BE2C (cell line): ENCODE measurements around the gene GLIS2.

Experiments
- DNase-seq: peaks from one replicate; pipeline ENCODE4 v3.0.0-alpha.2; 2020
- H3K27me3 ChIP-seq: fragments of 250-450 bp; sonication (Bioruptor Pico); 2 replicates; pipeline ENCODE4 v1.5.1; 2020; ENCODE audit warnings: mild to moderate bottlenecking
- H3K36me3 ChIP-seq: fragments of 250-450 bp; sonication (Bioruptor Pico); 2 replicates; pipeline ENCODE4 v1.5.1; 2020; ENCODE audit warnings: mild to moderate bottlenecking
- H3K4me1 ChIP-seq: fragments of 250-450 bp; sonication (Bioruptor Pico); 2 replicates; pipeline ENCODE4 v1.5.1; 2020
- H3K4me3 ChIP-seq: 2 replicates; pipeline ENCODE4 v1.5.1; 2011; ENCODE audit warnings: low read depth, low read length
- H3K9me3 ChIP-seq: fragments of 250-450 bp; sonication (Bioruptor Pico); 2 replicates; pipeline ENCODE4 v1.5.1; 2020
- TF ChIP-seq, protein P1 (sequence below): IDR thresholded peaks from 2 replicates; pipeline ENCODE4 v1.5.1; 2012; ENCODE audit warnings: mild to moderate bottlenecking, low read depth, low read length

GLIS2 gene

DNA sequence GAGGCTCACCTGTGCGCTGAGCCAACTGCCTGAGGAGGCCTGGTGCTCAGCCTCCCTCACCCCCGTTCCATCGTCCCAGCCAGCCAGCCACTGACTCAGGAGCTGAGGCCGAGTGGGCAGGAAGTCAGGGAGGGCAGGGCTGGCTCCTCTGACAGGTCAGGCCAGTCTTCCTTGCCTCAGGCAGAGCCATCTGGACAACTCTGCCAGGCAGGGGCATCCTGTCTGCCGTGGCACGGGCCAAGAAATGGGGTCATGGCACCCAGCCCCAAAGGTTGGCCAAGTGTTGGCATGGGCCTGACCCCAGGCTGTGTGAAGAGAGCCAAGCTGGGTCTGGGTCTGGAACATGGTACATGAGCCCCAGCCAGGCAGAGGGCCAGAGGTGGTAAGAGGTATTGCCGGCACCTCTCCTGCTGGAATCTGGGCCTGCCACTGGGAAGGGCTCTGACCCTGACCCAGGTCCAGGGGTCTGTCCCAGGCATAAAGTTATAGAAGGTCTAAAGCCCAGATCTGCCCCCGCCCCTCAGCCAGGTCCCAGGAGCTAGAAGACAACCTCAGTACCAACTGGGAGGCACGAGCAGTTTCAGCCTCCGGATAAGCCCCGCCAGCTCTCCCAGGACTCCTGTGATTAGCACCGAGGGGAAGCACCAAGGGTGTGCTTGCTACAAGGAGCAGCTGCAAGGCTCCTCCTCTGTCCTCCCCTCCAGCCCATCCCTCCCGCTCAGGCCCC lies 53.3 kb downstream of the GLIS2 start:
- Histone ChIP-seq H3K4me3 (no peak overlapping the region), H3K36me3 (no peaks in the 10 kb centered on the region), H3K27me3 (no peaks in the 10 kb centered on the region), H3K4me1 (peaks cover 18% of the 10 kb centered on the region), H3K9me3 (no peaks in the 10 kb centered on the region)
- DNase-seq = no peak
- TF ChIP-seq, protein P1, sequence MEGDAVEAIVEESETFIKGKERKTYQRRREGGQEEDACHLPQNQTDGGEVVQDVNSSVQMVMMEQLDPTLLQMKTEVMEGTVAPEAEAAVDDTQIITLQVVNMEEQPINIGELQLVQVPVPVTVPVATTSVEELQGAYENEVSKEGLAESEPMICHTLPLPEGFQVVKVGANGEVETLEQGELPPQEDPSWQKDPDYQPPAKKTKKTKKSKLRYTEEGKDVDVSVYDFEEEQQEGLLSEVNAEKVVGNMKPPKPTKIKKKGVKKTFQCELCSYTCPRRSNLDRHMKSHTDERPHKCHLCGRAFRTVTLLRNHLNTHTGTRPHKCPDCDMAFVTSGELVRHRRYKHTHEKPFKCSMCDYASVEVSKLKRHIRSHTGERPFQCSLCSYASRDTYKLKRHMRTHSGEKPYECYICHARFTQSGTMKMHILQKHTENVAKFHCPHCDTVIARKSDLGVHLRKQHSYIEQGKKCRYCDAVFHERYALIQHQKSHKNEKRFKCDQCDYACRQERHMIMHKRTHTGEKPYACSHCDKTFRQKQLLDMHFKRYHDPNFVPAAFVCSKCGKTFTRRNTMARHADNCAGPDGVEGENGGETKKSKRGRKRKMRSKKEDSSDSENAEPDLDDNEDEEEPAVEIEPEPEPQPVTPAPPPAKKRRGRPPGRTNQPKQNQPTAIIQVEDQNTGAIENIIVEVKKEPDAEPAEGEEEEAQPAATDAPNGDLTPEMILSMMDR = no peak

DNA sequence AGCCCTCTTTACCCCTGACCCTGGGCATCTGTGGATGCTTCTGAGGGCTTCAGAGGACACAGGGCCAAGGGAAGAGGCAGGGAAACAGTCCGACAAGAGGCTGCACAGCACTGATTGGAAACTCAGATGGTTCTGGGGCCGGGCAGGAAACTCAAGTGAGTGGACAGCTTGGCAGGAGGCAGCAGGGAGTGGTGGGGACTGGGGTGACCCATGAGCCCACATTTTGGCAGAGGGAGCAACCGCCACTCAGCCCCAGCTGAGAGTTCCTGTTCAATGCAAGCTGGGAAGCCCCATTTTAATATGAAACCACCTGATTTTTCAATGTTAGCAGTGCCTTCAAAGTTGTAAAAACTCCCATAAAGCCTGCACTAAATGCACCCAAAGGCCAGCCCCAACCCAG lies 54.3 kb downstream of the GLIS2 start:
- Histone ChIP-seq H3K27me3 (no peaks in the 10 kb centered on the region), H3K4me1 (peaks cover 28% of the 10 kb centered on the region), H3K4me3 (no peak overlapping the region), H3K36me3 (no peaks in the 10 kb centered on the region), H3K9me3 (no peaks in the 10 kb centered on the region)
- DNase-seq = no peak
- TF ChIP-seq, protein P1 = no peak

DNA sequence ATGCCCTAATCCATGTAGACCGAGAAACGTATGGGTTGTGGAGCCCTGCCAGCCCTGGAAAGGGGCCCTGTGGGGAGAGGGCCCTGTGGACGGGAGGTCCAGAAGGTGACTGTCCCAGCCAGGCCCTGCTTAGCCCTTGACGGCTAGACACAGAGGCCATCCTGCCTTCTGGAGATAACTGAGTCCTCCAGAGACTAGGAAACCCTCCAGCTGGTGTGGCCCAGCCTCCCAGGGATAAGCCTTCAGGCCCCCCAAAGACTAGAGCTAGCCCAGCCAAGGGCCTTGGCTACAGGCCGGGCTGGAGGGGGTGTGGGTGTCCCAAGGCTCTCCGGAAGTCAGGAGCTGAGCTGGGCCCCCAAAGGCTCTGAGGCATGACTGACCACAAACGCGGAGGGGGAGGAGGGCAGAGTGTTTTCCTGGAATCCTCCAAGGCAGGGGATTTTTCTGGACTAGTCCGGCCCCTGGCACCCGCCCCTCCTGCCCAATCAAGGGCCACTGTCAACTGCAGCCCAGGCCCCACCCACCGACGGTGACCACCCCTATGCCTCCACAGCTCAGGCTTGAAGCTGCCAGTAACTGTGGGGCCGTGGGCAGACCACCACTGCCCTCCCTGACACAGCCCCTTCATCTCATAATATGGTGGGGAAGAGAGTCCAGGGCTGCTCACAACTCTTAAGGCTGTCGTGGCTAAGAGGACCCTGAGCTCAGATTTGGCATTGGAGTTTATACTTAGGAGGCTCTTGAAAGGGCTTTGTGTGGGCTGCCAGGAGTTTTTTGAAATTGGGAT lies 54.9 kb downstream of the GLIS2 start:
- TF ChIP-seq, protein P1 = no peak
- H3K9me3 ChIP-seq = no peaks in the 10 kb centered on the region
- peaks cover 29% of the 10 kb centered on the region for H3K4me1 ChIP-seq
- H3K27me3 ChIP-seq = no peaks in the 10 kb centered on the region
- no peak overlapping the region; the same call in 1 of the 2 replicates for H3K4me3 ChIP-seq
- H3K36me3 ChIP-seq = no peaks in the 10 kb centered on the region
- peak; percentile 13 for DNase-seq

DNA sequence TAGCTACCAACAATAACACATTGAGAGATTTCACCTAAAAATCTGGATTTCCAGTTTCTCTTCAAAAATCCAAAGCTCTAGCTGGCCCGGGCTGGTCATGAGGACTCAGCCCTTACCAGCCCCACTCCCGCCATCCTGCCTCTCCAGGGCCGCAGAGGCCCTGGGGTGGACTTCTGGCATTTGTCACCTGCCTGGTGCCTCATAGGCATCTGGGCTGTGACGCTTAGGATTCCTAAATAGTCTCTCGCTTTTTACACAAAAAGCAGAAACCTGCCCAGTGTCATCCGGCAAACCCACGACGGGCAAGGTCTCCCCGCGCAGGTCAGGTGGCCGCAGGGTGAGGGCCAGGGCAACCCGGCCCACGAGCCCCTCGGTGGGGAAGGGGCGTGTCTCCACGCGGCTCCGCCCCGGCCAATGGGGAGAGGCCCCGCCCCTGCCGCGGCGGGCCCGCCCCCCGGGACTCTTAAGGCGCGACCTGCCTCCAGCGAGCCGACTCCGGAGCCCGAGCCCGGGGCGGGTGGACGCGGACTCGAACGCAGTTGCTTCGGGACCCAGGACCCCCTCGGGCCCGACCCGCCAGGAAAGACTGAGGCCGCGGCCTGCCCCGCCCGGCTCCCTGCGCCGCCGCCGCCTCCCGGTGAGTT lies 55.6 kb downstream of the GLIS2 start, which contains the start of gene VASN:
VASN (plus strand) TSS at position 492 of the 644 bp plus-strand sequence. CDS start 9,030 bp downstream, outside the sequence.
- H3K4me3 ChIP-seq = peak within 1 kb of the TSS; percentile 92

DNA sequence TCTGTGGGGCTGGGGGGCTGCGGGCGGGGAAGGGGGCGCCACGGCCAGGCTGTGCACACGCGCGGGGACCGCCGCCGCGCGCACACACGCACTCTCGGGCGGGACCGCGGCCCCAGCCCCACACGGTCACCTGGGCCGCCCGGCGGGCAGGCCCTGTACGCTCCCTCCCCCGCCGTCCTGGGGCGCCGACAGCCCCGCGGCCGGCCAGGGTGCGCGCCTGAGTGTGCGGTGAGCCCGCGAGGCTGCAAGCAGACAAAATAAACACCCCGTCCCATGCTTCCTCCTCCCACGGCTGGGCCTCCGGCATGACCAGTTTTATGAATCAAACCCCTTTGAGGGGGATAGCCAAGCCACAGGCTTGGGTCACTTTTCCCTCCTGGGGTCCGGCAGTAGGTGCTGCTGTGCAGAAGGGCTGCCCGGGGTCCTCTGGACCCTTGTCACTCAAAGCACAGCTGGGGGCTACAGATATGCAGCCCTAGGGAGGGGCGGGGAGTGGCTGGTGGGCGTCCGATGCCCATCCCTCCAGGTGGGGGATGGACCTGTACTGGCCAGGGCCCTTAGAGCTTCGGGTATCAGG lies 56.2 kb downstream of the GLIS2 start:
- TF ChIP-seq, protein P1 = no peak
- DNase-seq = peak; percentile 38
- no peaks in the 10 kb centered on the region for H3K36me3 ChIP-seq
- H3K9me3 ChIP-seq = no peaks in the 10 kb centered on the region
- H3K4me1 ChIP-seq = peaks cover 39% of the 10 kb centered on the region
- no peaks in the 10 kb centered on the region for H3K27me3 ChIP-seq
- peak overlapping the region; percentile 92 for H3K4me3 ChIP-seq

More for the DNA sequence above, 55.6 kb downstream of the GLIS2 start, which contains the start of gene VASN:
- TF ChIP-seq, protein P1 = no peak
- peak; percentile 88 for DNase-seq
- Histone ChIP-seq H3K9me3 (no peaks in the 10 kb centered on the region), H3K36me3 (no peaks in the 10 kb centered on the region), H3K27me3 (no peaks in the 10 kb centered on the region), H3K4me1 (peaks cover 35% of the 10 kb centered on the region)
